A204.1 (cell line): ENCODE results near the gene PHTF2.
"Not testable (repeated sequence)": the region's sequence is repeated elsewhere in the genome, so short reads cannot be mapped to it uniquely, and the experiment has no call there.

ENCODE experiments used
- FAIRE-seq: peaks from 2 replicates; lab custom pipeline; 2012; peaks lifted over from hg19 to GRCh38; lab: Jason Lieb, UNC

Gene PHTF2

GRCh38 chr7:77991656-77992055 is 193.1 kb downstream of the PHTF2 start:
- no peak for FAIRE-seq

GRCh38 chr7:77993838-77994237 is 195.3 kb downstream of the PHTF2 start:
- FAIRE-seq: no peak

GRCh38 chr7:77995717-77996116 is 197.1 kb downstream of the PHTF2 start:
- no peak for FAIRE-seq

GRCh38 chr7:77999168-77999567 is 200.6 kb downstream of the PHTF2 start:
- FAIRE-seq: not testable (repeated sequence)

GRCh38 chr7:78002021-78002420 is 203.4 kb downstream of the PHTF2 start:
- FAIRE-seq: no peak

GRCh38 chr7:78002715-78003114 is 204.1 kb downstream of the PHTF2 start:
- no peak for FAIRE-seq

GRCh38 chr7:78006063-78006755 is 207.6 kb downstream of the PHTF2 start:
- FAIRE-seq: no peak
